Lower lobe of right lung (tissue), 2 donors: ENCODE measurements around the gene FBXO17. TPM values are rescaled to one million over a fixed set of nuclear protein-coding genes. Genes with fewer than 3 reads are reported as not detected.
A peak's percentile ranks its signal among the peaks of the same experiment; 100 is the strongest.

ENCODE experiments used
- ATAC-seq, 2 donors: fragments of 200-7000 bp; cut with Tn5 transposase; one replicate each; pipeline ENCODE4 v1.9.1; 2020 to 2022; ENCODE audit warnings: mild to moderate bottlenecking in 2 of 2, moderate library complexity in 2 of 2
- DNase-seq: peaks from one replicate; pipeline ENCODE4 v3.0.0-alpha.2; 2020
- H3K27ac ChIP-seq: fragments of 200-600 bp; one replicate; pipeline ENCODE4 v1.8.0; 2022
- H3K27me3 ChIP-seq: fragments of 200-600 bp; one replicate; pipeline ENCODE4 v1.8.0; 2022; ENCODE audit warnings: low read depth
- H3K36me3 ChIP-seq: fragments of 200-600 bp; one replicate; pipeline ENCODE4 v1.8.0; 2022; ENCODE audit warnings: mild to moderate bottlenecking
- H3K4me1 ChIP-seq: fragments of 200-600 bp; one replicate; pipeline ENCODE4 v1.8.0; 2022
- H3K4me3 ChIP-seq: fragments of 200-600 bp; one replicate; pipeline ENCODE4 v1.8.0; 2022; ENCODE audit warnings: mild to moderate bottlenecking
- H3K9me3 ChIP-seq: fragments of 200-600 bp; one replicate; pipeline ENCODE4 v1.8.0; 2022
- CTCF ChIP-seq: fragments of 200-600 bp; IDR thresholded peaks from one replicate; pipeline ENCODE4 v1.8.0; 2022; ENCODE audit warnings: antibody characterized with exemption, mild to moderate bottlenecking
- intact Hi-C: fragments of 100-400 bp; cut with DNase I; formaldehyde crosslinking; loops from one replicate; pipeline ENCODE4 v1.11.0; 2022
- long read RNA-seq: library from polyadenylated mRNA; unstranded; transcript quantifications from one replicate; pipeline ENCODE4 v2.0.0, GENCODE V29; 2021
- total RNA-seq: library from RNA; stranded (reverse); fragmentation: NEBNext Ultra II Directional; extraction: Animal tissue kit (Norgen Biotek cat#: 25700); gene quantifications from one replicate; pipeline ENCODE4 v1.2.1, GENCODE V29; 2021
- donor health status: DM: no; HTN: yes; CAD: no; lungs with severe emphysema.

FBXO17 gene, protein sequence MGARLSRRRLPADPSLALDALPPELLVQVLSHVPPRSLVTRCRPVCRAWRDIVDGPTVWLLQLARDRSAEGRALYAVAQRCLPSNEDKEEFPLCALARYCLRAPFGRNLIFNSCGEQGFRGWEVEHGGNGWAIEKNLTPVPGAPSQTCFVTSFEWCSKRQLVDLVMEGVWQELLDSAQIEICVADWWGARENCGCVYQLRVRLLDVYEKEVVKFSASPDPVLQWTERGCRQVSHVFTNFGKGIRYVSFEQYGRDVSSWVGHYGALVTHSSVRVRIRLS
- total RNA-seq, result 10.5 TPM
- long read RNA-seq, transcript FBXO17-201 (6 exons, 2,386 nt), result major isoform, 12 of 18 reads
- long read RNA-seq, partial matches to known transcripts, result 3 of 18 reads
- long read RNA-seq, other reads (novel, unspliced or antisense), result 3 of 18 reads

GRCh38 chr19:38975214-38975860 lies at the start of gene FBXO17:
Gene FBXO17 (minus strand): TSS chr19:38975742. CDS start chr19:38950319, 25,423 bp downstream.
- peak; percentile 87 to 93 for ATAC-seq
- peaks cover 18% of the 10 kb centered on the region for H3K4me1 ChIP-seq
- peak within 1 kb of the TSS; percentile 68 for H3K4me3 ChIP-seq
- H3K36me3 ChIP-seq, result no peaks in the 10 kb centered on the region
- TF ChIP-seq CTCF, result no peak
- peaks cover 15% of the 10 kb centered on the region for H3K27me3 ChIP-seq
- H3K27ac ChIP-seq, result peak within 1 kb of the TSS; percentile 77
- intact Hi-C loops, result no loop called here
- DNase-seq, result peak; percentile 52
- no peaks in the 10 kb centered on the region for H3K9me3 ChIP-seq

DNA sequence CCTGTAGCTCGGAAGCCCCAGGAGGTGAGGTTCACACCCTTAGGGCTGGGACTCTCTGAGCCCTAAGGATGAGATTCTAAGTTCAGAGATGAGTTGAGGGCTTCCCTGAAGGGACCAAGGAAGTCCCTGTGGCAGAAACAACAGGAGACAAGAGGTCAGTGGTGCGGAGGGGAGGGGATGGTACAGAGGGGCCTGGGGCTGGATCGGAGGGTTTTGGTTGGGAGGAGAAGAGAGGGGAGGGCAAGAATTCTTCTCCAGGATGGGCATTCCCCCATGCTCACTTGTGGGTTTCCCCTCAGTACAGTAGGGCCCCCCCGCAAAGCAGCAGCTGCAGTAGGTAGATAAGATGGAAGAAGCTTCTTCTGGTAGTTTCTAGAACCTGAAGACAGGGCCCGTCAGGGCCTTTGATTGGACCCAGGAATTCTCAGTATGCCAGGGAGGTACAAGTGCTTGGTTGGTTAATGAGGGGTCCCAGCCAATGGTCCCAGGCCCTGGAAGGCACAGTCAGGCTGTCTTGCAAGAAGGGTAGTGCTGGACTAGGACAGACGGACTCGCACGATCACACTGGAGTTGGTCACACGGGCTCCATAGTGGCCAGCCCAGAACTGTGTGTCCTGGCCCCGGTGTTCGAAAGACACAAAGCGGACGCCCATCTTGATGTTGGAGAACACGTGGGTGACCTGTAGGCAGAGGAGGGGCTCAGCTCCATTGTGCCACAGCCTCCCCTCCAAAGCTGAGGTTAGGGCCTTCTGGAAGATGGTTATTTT lies 49.5 kb upstream of the FBXO17 start:
- DNase-seq (no peak), ATAC-seq (no peak)
- Histone ChIP-seq H3K4me1 (no peaks in the 10 kb centered on the region), H3K4me3 (no peak overlapping the region), H3K36me3 (no peaks in the 10 kb centered on the region), H3K27me3 (no peaks in the 10 kb centered on the region), H3K27ac (no peak overlapping the region), H3K9me3 (no peaks in the 10 kb centered on the region)
- intact Hi-C loops, result no loop called here
- no peak for TF ChIP-seq CTCF

- TF ChIP-seq CTCF, result no peak
- Histone ChIP-seq H3K27ac (no peak overlapping the region), H3K4me3 (no peak overlapping the region), H3K36me3 (no peaks in the 10 kb centered on the region), H3K27me3 (no peaks in the 10 kb centered on the region), H3K4me1 (no peaks in the 10 kb centered on the region), H3K9me3 (no peaks in the 10 kb centered on the region)
- intact Hi-C loops, result no loop called here
- ATAC-seq (no peak), DNase-seq (no peak)
Measured at GRCh38 chr19:39021063-39021462, 45.5 kb upstream of the FBXO17 start.

- H3K9me3 ChIP-seq, result no peaks in the 10 kb centered on the region
- no peak overlapping the region for H3K4me3 ChIP-seq
- TF ChIP-seq CTCF, result no peak
- no peak for DNase-seq
- H3K4me1 ChIP-seq, result no peaks in the 10 kb centered on the region
- no peaks in the 10 kb centered on the region for H3K36me3 ChIP-seq
- no peak for ATAC-seq
- no peak overlapping the region for H3K27ac ChIP-seq
- intact Hi-C loops, result no loop called here
- H3K27me3 ChIP-seq, result no peaks in the 10 kb centered on the region
Measured at GRCh38 chr19:39017646-39018045, 42.1 kb upstream of the FBXO17 start.

- Histone ChIP-seq H3K4me1 (no peaks in the 10 kb centered on the region), H3K27ac (no peak overlapping the region), H3K27me3 (no peaks in the 10 kb centered on the region), H3K9me3 (no peaks in the 10 kb centered on the region), H3K4me3 (no peak overlapping the region), H3K36me3 (no peaks in the 10 kb centered on the region)
- intact Hi-C loops, result no loop called here
- TF ChIP-seq CTCF, result no peak
- DNase-seq (no peak), ATAC-seq (no peak)
Measured at GRCh38 chr19:39017026-39017425, 41.5 kb upstream of the FBXO17 start.
